Stimulated activated CD8-positive, alpha-beta memory T cell treated with anti-CD3 and anti-CD28 coated beads, Interleukin-15, amount 100 ng/mL, for 4 hours (primary cell): Measurements from ENCODE around the gene CFAP57.
A peak's percentile ranks its signal among the peaks of the same experiment; 100 is the strongest.
"Not testable (repeated sequence)": the region's sequence is repeated elsewhere in the genome, so short reads cannot be mapped to it uniquely, and the experiment has no call there.

Experiments used
- DNase-seq, 2 donors: peaks; one replicate each; pipeline ENCODE4 v3.0.0-alpha.2; 2020; ENCODE audit warnings: low read depth in 2 of 2

The CFAP57 gene

GRCh38 chr1:43172527-43172972, 420 bp downstream of the CFAP57 start:
- peak in 1 of 2 donors; percentile 78 for DNase-seq

- DNase-seq: no peak
These were observed 2.7 kb downstream of the CFAP57 start for GRCh38 chr1:43174873-43175272.

- DNase-seq: no peak
These were observed 5.6 kb downstream of the CFAP57 start for GRCh38 chr1:43177691-43178090.

- no peak for DNase-seq
These were observed 12.3 kb downstream of the CFAP57 start for GRCh38 chr1:43184388-43184787.

- DNase-seq: no peak
These were observed 12.9 kb downstream of the CFAP57 start for GRCh38 chr1:43184995-43185394.

GRCh38 chr1:43188106-43188505, 16.0 kb downstream of the CFAP57 start:
- DNase-seq: no peak

GRCh38 chr1:43194509-43194908, 22.4 kb downstream of the CFAP57 start:
- no peak for DNase-seq

- DNase-seq: no peak
These were observed 25.4 kb downstream of the CFAP57 start for GRCh38 chr1:43197343-43198127.

GRCh38 chr1:43199093-43199726, 27.1 kb downstream of the CFAP57 start:
- no peak for DNase-seq

GRCh38 chr1:43203859-43204258, 31.7 kb downstream of the CFAP57 start:
- no peak for DNase-seq

GRCh38 chr1:43204394-43204793, 32.3 kb downstream of the CFAP57 start:
- no peak for DNase-seq

GRCh38 chr1:43205671-43206070, 33.5 kb downstream of the CFAP57 start:
- DNase-seq: no peak

GRCh38 chr1:43206600-43207228, 34.6 kb downstream of the CFAP57 start:
- DNase-seq: no peak

GRCh38 chr1:43207229-43207853, 35.2 kb downstream of the CFAP57 start:
- no peak for DNase-seq

GRCh38 chr1:43208277-43208676, 36.1 kb downstream of the CFAP57 start:
- not testable (repeated sequence) for DNase-seq

- no peak for DNase-seq
These were observed 42.6 kb downstream of the CFAP57 start for GRCh38 chr1:43214501-43215444.

GRCh38 chr1:43217747-43218146, 45.6 kb downstream of the CFAP57 start:
- DNase-seq: no peak

- DNase-seq: no peak
These were observed 49.0 kb downstream of the CFAP57 start for GRCh38 chr1:43220905-43221778.

- DNase-seq: no peak
These were observed 49.7 kb downstream of the CFAP57 start for GRCh38 chr1:43221797-43222196.

- DNase-seq: no peak
These were observed 50.7 kb downstream of the CFAP57 start for GRCh38 chr1:43222879-43223278.
